MM.1S (cell line): ENCODE measurements around the gene CLEC7A.

Experiments used
- DNase-seq: peaks from one replicate; pipeline ENCODE4 v3.0.0-alpha.2; 2015
- H2AFZ ChIP-seq: fragments of 300-600 bp; sonication (generic); 2 replicates; pipeline ENCODE4 v1.6.0; 2016; ENCODE audit warnings: antibody characterized with exemption, low read length
- H3F3A ChIP-seq: fragments of 300-600 bp; sonication (generic); 2 replicates; pipeline ENCODE4 v1.6.1; 2016; ENCODE audit warnings: mild to moderate bottlenecking, antibody characterized with exemption, low read length, moderate library complexity, mixed read lengths; ENCODE audit not compliant: insufficient read depth
- H3K27ac ChIP-seq: fragments of 300-600 bp; sonication (generic); 2 replicates; pipeline ENCODE4 v1.5.1; 2016; ENCODE audit warnings: mild to moderate bottlenecking, low read length
- H3K27me3 ChIP-seq: fragments of 300-600 bp; sonication (generic); replicated peaks from 2 replicates; pipeline ENCODE4 v1.6.0; 2016; ENCODE audit warnings: low read length; ENCODE audit not compliant: insufficient read depth
- H3K36me3 ChIP-seq: fragments of 300-600 bp; sonication (generic); replicated peaks from 2 replicates; pipeline ENCODE4 v1.6.1; 2016; ENCODE audit warnings: mild to moderate bottlenecking, low read length, mixed read lengths; ENCODE audit not compliant: insufficient read depth
- H3K4me1 ChIP-seq: fragments of 300-600 bp; sonication (generic); 2 replicates; pipeline ENCODE4 v1.6.1; 2016; ENCODE audit warnings: low read length, mixed read lengths
- H3K4me2 ChIP-seq: fragments of 300-600 bp; sonication (generic); 2 replicates; pipeline ENCODE4 v1.6.0; 2016; ENCODE audit warnings: low read depth, low read length
- H3K4me3 ChIP-seq: fragments of 300-600 bp; sonication (generic); 2 replicates; pipeline ENCODE4 v1.5.1; 2016; ENCODE audit warnings: low read length, mixed read lengths
- H3K79me2 ChIP-seq: fragments of 300-600 bp; sonication (generic); 2 replicates; pipeline ENCODE4 v1.6.1; 2016; ENCODE audit warnings: mixed run types, low read length, mixed read lengths
- H3K9ac ChIP-seq: fragments of 300-600 bp; sonication (generic); 2 replicates; pipeline ENCODE4 v1.6.1; 2016; ENCODE audit warnings: low read length, mixed read lengths
- H3K9me2 ChIP-seq: fragments of 300-600 bp; sonication (generic); replicated peaks from 2 replicates; pipeline ENCODE4 v1.6.1; 2016; ENCODE audit warnings: mild to moderate bottlenecking, low read length, mixed read lengths; ENCODE audit not compliant: insufficient read depth
- H3K9me3 ChIP-seq: fragments of 300-600 bp; sonication (generic); replicated peaks from 2 replicates; pipeline ENCODE4 v1.6.1; 2016; ENCODE audit warnings: mild to moderate bottlenecking, low read length, mixed read lengths; ENCODE audit not compliant: insufficient read depth
- H4K20me1 ChIP-seq: fragments of 300-600 bp; sonication (generic); 2 replicates; pipeline ENCODE4 v1.6.1; 2016; ENCODE audit warnings: mild to moderate bottlenecking, low read length, moderate library complexity, mixed read lengths; ENCODE audit not compliant: insufficient read depth
- CTCF ChIP-seq: fragments of 300-600 bp; sonication (generic); IDR thresholded peaks from 2 replicates; pipeline ENCODE4 v1.5.1; 2016; ENCODE audit warnings: antibody characterized with exemption, low read length, mixed read lengths
- EZH2 ChIP-seq: fragments of 300-600 bp; sonication (generic); optimal IDR thresholded peaks from 2 replicates; pipeline ENCODE3; 2017; ENCODE audit warnings: low read depth, mild to moderate bottlenecking, antibody characterized with exemption, low read length, mixed read lengths
- EZH2phosphoT487 ChIP-seq: fragments of 300-600 bp; sonication (generic); IDR thresholded peaks from 2 replicates; pipeline ENCODE4 v1.6.1; 2018; ENCODE audit warnings: antibody characterized with exemption, low read length

Gene CLEC7A

GRCh38 chr12:10175846-10176636 lies 46.0 kb upstream of the CLEC7A start:
- Histone ChIP-seq H3K9me3 (no peaks in the 10 kb centered on the region), H3K27ac (no peak overlapping the region), H3K27me3 (no peaks in the 10 kb centered on the region), H3K4me2 (no peak overlapping the region), H3F3A (no peaks in the 10 kb centered on the region), H3K9ac (no peak overlapping the region), H4K20me1 (no peaks in the 10 kb centered on the region), H3K9me2 (no peaks in the 10 kb centered on the region), H3K36me3 (no peaks in the 10 kb centered on the region), H3K4me3 (no peak overlapping the region), H2AFZ (no peak overlapping the region), H3K79me2 (no peaks in the 10 kb centered on the region), H3K4me1 (no peaks in the 10 kb centered on the region)
- DNase-seq = no peak
- TF ChIP-seq CTCF = no peak
- no peak for TF ChIP-seq EZH2phosphoT487
- TF ChIP-seq EZH2 = no peak

GRCh38 chr12:10174986-10175614 lies 45.1 kb upstream of the CLEC7A start:
- Histone ChIP-seq H3K9me3 (no peaks in the 10 kb centered on the region), H3K27ac (no peak overlapping the region), H4K20me1 (no peaks in the 10 kb centered on the region), H3K4me3 (no peak overlapping the region), H3K4me2 (no peak overlapping the region), H3K27me3 (no peaks in the 10 kb centered on the region), H3K36me3 (no peaks in the 10 kb centered on the region), H3K9me2 (no peaks in the 10 kb centered on the region), H3K9ac (no peak overlapping the region), H3K79me2 (no peaks in the 10 kb centered on the region), H3K4me1 (no peaks in the 10 kb centered on the region), H3F3A (no peaks in the 10 kb centered on the region), H2AFZ (no peak overlapping the region)
- TF ChIP-seq EZH2 = no peak
- TF ChIP-seq CTCF = no peak
- no peak for TF ChIP-seq EZH2phosphoT487
- DNase-seq = no peak

- no peak within 1 kb of the TSS for H3K9ac ChIP-seq
- H3F3A ChIP-seq = no peaks in the 10 kb centered on the region
- H3K9me3 ChIP-seq = no peaks in the 10 kb centered on the region
- H3K9me2 ChIP-seq = no peaks in the 10 kb centered on the region
- no peak within 1 kb of the TSS for H3K27ac ChIP-seq
- no peak within 1 kb of the TSS for H3K4me2 ChIP-seq
- no peaks in the 10 kb centered on the region for H3K4me1 ChIP-seq
- H4K20me1 ChIP-seq = no peaks in the 10 kb centered on the region
- H3K4me3 ChIP-seq = no peak within 1 kb of the TSS
- TF ChIP-seq EZH2 (no peak), CTCF (no peak), EZH2phosphoT487 (no peak)
- H2AFZ ChIP-seq = no peak within 1 kb of the TSS
- no peaks in the 10 kb centered on the region for H3K79me2 ChIP-seq
- no peaks in the 10 kb centered on the region for H3K36me3 ChIP-seq
- H3K27me3 ChIP-seq = no peaks in the 10 kb centered on the region
- DNase-seq = no peak
These were observed 42.2 kb upstream of the CLEC7A start, which contains the start of gene OLR1 for GRCh38 chr12:10171973-10172728. Gene OLR1, minus strand, starts transcription at chr12:10172132. Its CDS starts 55 bp downstream, at chr12:10172077.
